Diencephalon (tissue), 1 donor: Measurements from ENCODE around the gene PSMD12. TPM values are rescaled to one million over a fixed set of nuclear protein-coding genes. Genes with fewer than 3 reads are reported as not detected.

ENCODE experiments used
- small RNA-seq: library from RNA; depleted of rRNA; stranded (forward); fragments of <200 nt; gene quantifications from one replicate; pipeline ENCODE3, GENCODE V24; 2014
- total RNA-seq: library from RNA; depleted of rRNA; stranded (reverse); fragments of >200 nt; gene quantifications from one replicate; pipeline ENCODE4 v1.2.3, GENCODE V29; 2014

PSMD12 gene
- total RNA-seq, result 71.3 TPM

GRCh38 chr17:67366193-67367157 lies at the start of gene PSMD12:
Gene PSMD12, minus strand, starts transcription at chr17:67366577. Its CDS starts 58 bp downstream, at chr17:67366519.

GRCh38 chr17:67376737-67377487 lies 10.5 kb upstream of the PSMD12 start, which contains the start of gene PITPNC1:
Gene PITPNC1, plus strand, starts transcription at chr17:67377281.

Small RNA genes within 50 kb of the gene (small RNA-seq; reads per million reads assigned to genes)
- not detected for gene RF00019

Other genes with a start within 250 kb of the PSMD12 start
- 51.9 TPM for gene HELZ, start 121.4 kb downstream of the PSMD12 start, total RNA-seq
- gene PITPNC1, start 10.7 kb upstream of the PSMD12 start, total RNA-seq, result 91.8 TPM